K562 (cell line): ENCODE measurements around the gene CNGA3. TPM values are rescaled to one million over a fixed set of nuclear protein-coding genes. Genes with fewer than 3 reads are reported as not detected.

Source experiments
- ATAC-seq: fragments of 200-7000 bp; cut with Tn5 transposase; 3 replicates; pipeline ENCODE4 v1.9.1; 2020; ENCODE audit warnings: moderate library complexity
- BruUV-seq: library from RNA; stranded (reverse); fragments of 400-500 nt; replicated peaks from 2 replicates; lab custom pipeline; 2021; lab: Mats Ljungman, UMichigan
- CTCF ChIA-PET: fragments of 300-600 bp; formaldehyde crosslinking; extraction: SDS; loops from one replicate; lab custom pipeline; 2021; ENCODE audit warnings: low intra/inter-chr PET ratio; lab: Yijun Ruan, JAX
- POLR2A ChIA-PET: fragments of 300-600, 350-650 bp; sonication (Branson Sonifier 250); formaldehyde crosslinking; extraction: SDS; loops from one replicate; lab custom pipeline; 2021; ENCODE audit warnings: antibody characterized with exemption, inconsistent platforms; lab: Yijun Ruan, JAX
- DNase-seq, 4 experiments: peaks; one replicate each; pipeline versions ENCODE4 v3.0.0 to v3.0.0-alpha.2; 2011 to 2018; ENCODE audit warnings: low spot score in 3 of 4, mixed read lengths in 3 of 4; ENCODE audit errors: extremely low read depth in 1 of 4
- FAIRE-seq: peaks from 2 replicates; lab custom pipeline; 2011; peaks lifted over from hg19 to GRCh38; lab: Jason Lieb, UNC
- H2AFZ ChIP-seq: 2 replicates; pipeline ENCODE4 v1.6.0; 2011; ENCODE audit warnings: low read depth, low read length, control low read depth, inconsistent platforms
- H3K27ac ChIP-seq: fragments of 200-600 bp; 3 replicates; pipeline ENCODE4 v1.8.0; 2011; ENCODE audit warnings: low read depth, mild to moderate bottlenecking, control low read depth, inconsistent platforms, low read length, moderate library complexity, mixed read lengths; ENCODE audit errors: extremely low read depth
- H3K27me3 ChIP-seq, 2 experiments: fragments of 300-600 bp in 1 of 2; 2 replicates in 1 of 2; 3 replicates in 1 of 2; pipeline versions ENCODE4 v1.6.0 to v1.8.0; 2011; ENCODE audit warnings: inconsistent platforms in 2 of 2, low read length in 2 of 2, mild to moderate bottlenecking in 1 of 2, mixed read lengths in 1 of 2, moderate library complexity in 1 of 2; ENCODE audit not compliant: control insufficient read depth in 2 of 2, insufficient read depth in 2 of 2
- H3K36me3 ChIP-seq: fragments of 300-600 bp; 3 replicates; pipeline ENCODE4 v1.8.0; 2011; ENCODE audit warnings: mild to moderate bottlenecking, low read length, inconsistent platforms; ENCODE audit not compliant: control insufficient read depth, insufficient read depth
- H3K4me1 ChIP-seq, 2 experiments: fragments of 200-600 bp in 1 of 2; replicated peaks in 1 of 2; 2 replicates in 1 of 2; 3 replicates in 1 of 2; pipeline versions ENCODE4 v1.5.1 to v1.8.0; 2011; ENCODE audit warnings: inconsistent platforms in 2 of 2, low read length in 2 of 2, mild to moderate bottlenecking in 1 of 2, mixed read lengths in 1 of 2, moderate library complexity in 1 of 2; ENCODE audit not compliant: control insufficient read depth in 2 of 2, insufficient read depth in 2 of 2
- H3K4me2 ChIP-seq: 2 replicates; pipeline ENCODE4 v1.6.1; 2011; ENCODE audit warnings: low read length, control low read depth, inconsistent platforms, mixed read lengths; ENCODE audit not compliant: insufficient read depth
- H3K4me3 ChIP-seq: fragments of 200-600 bp; sonication (generic), shearing (Covaris generic); 2 replicates; pipeline ENCODE4 v1.5.1; 2016; ENCODE audit warnings: control low read depth, inconsistent platforms
- H3K79me2 ChIP-seq: fragments of 200-600 bp; 3 replicates; pipeline ENCODE4 v1.8.0; 2011; ENCODE audit warnings: low read length, inconsistent platforms; ENCODE audit not compliant: control insufficient read depth, insufficient read depth
- H3K9ac ChIP-seq, 2 experiments: 2 replicates each; pipeline versions ENCODE4 v1.6.0 to v1.6.1; 2011; ENCODE audit warnings: low read depth in 2 of 2, low read length in 2 of 2, control low read depth in 1 of 2, inconsistent platforms in 1 of 2, mild to moderate bottlenecking in 1 of 2, mixed read lengths in 1 of 2; ENCODE audit not compliant: insufficient read depth in 1 of 2
- H3K9me1 ChIP-seq: one replicate; pipeline ENCODE4 v1.6.0; 2011; ENCODE audit warnings: inconsistent platforms, mild to moderate bottlenecking, low read length, moderate library complexity; ENCODE audit not compliant: control insufficient read depth, insufficient read depth
- H3K9me3 ChIP-seq: replicated peaks from 2 replicates; pipeline ENCODE4 v1.5.1; 2011; ENCODE audit warnings: low read depth, low read length, inconsistent platforms; ENCODE audit not compliant: control insufficient read depth, insufficient read depth
- H4K20me1 ChIP-seq: replicated peaks from 2 replicates; pipeline ENCODE4 v1.6.1; 2011; ENCODE audit warnings: low read length, inconsistent platforms, mixed read lengths; ENCODE audit not compliant: control insufficient read depth, insufficient read depth
- CAMTA2 ChIP-seq: fragments of 250-450 bp; sonication (Bioruptor Pico); conservative IDR thresholded peaks from 2 replicates; pipeline ENCODE4 v1.5.1; 2022
- EHMT2 ChIP-seq: fragments of 450-650 bp; IDR thresholded peaks from 2 replicates; pipeline ENCODE4 v1.6.1; 2018; ENCODE audit warnings: antibody characterized with exemption
- FOSL1 ChIP-seq: fragments of 200-800 bp; sonication (Bioruptor generic); conservative IDR thresholded peaks from 2 replicates; pipeline ENCODE4 v1.6.1; 2016; ENCODE audit warnings: missing genetic modification characterization, missing compliant biosample characterization
- MCM3 ChIP-seq: fragments of 450-650 bp; IDR thresholded peaks from 2 replicates; pipeline ENCODE4 v1.6.1; 2016
- OTX1 ChIP-seq: fragments of 450-650 bp; formaldehyde crosslinking; IDR thresholded peaks from 2 replicates; pipeline ENCODE4 v1.4.0; 2022; ENCODE audit warnings: mild to moderate bottlenecking
- RB1 ChIP-seq: fragments of 450-650 bp; IDR thresholded peaks from 2 replicates; pipeline ENCODE4 v1.6.1; 2017; ENCODE audit warnings: low read depth, mild to moderate bottlenecking
- RBM22 ChIP-seq: fragments of 200-400 bp; formaldehyde crosslinking; IDR thresholded peaks from 2 replicates; pipeline ENCODE4 v1.6.1; 2018; ENCODE audit warnings: low read length, low read depth; ENCODE audit not compliant: poor library complexity, severe bottlenecking
- SFPQ ChIP-seq: fragments of 200-400 bp; formaldehyde crosslinking; IDR thresholded peaks from 2 replicates; pipeline ENCODE4 v1.6.1; 2017; ENCODE audit warnings: mild to moderate bottlenecking, low read depth, low read length, moderate library complexity
- ZFP30 ChIP-seq: fragments of 250-450 bp; sonication (Bioruptor Pico); IDR thresholded peaks from 2 replicates; pipeline ENCODE4 v1.8.0; 2022; ENCODE audit warnings: moderate library complexity, mild to moderate bottlenecking, inconsistent platforms, borderline replicate concordance
- ZKSCAN1 ChIP-seq: fragments of 150-350 bp; IDR thresholded peaks from 2 replicates; pipeline ENCODE4 v1.6.1; 2016; ENCODE audit warnings: low read depth, low read length
- ZNF217 ChIP-seq: sonication (generic); formaldehyde crosslinking; IDR thresholded peaks from 2 replicates; pipeline ENCODE4 v1.8.0; 2022; ENCODE audit warnings: mild to moderate bottlenecking, missing genetic modification reagents
- ZNF277 ChIP-seq: fragments of 250-450 bp; sonication (Bioruptor Pico); IDR thresholded peaks from 2 replicates; pipeline ENCODE4 v1.8.0; 2022; ENCODE audit warnings: inconsistent platforms, mild to moderate bottlenecking, moderate library complexity, borderline replicate concordance
- ZNF431 ChIP-seq: sonication (generic); formaldehyde crosslinking; IDR thresholded peaks from 2 replicates; pipeline ENCODE4 v1.8.0; 2022; ENCODE audit warnings: mild to moderate bottlenecking, missing genetic modification reagents
- ZNF586 ChIP-seq: fragments of 450-650 bp; formaldehyde crosslinking; conservative IDR thresholded peaks from 2 replicates; pipeline ENCODE4 v1.4.0; 2020; ENCODE audit warnings: mild to moderate bottlenecking, moderate library complexity
- whole genome bisulfite sequencing: fragments of 100-300 bp; shearing (Covaris generic); methylation state at CpG from one replicate; pipeline ENCODE4 v1.1.6; 2016; ENCODE audit warnings: low coverage, mixed read lengths; ENCODE audit not compliant: insufficient coverage; ENCODE audit errors: missing lambda C conversion rate; 5-methylcytosine and 5-hydroxymethylcytosine counted together
- in situ Hi-C: fragments of 300-500 bp; cut with MboI; formaldehyde crosslinking; loops from 4 replicates; pipeline ENCODE4 v1.15.0; 2018; ENCODE audit warnings: inconsistent platforms, mixed read lengths
- intact Hi-C: fragments of 100-400 bp; cut with micrococcal nuclease; formaldehyde crosslinking; loops from 2 replicates; pipeline ENCODE4 v1.14.2; 2022
- polyA plus RNA-seq, 8 experiments: library from polyadenylated mRNA; depleted of rRNA in 4 of 8; stranded (reverse) in 5 of 8; unstranded in 3 of 8; fragments of >200 nt; fragmentation: Nextera tagmentation in 2 of 8; fragmentation: Illumina TruSeq in 1 of 8; extraction: Ambion mirVana in 2 of 8; extraction: Trizol in 1 of 8; gene quantifications; 2 replicates each; pipeline versions ENCODE4 v1.2.1 to v1.2.3, GENCODE V29; 2011 to 2014; ENCODE audit warnings: inconsistent platforms in 1 of 8, missing spikeins in 1 of 8
- total RNA-seq, 7 experiments: library from RNA; depleted of rRNA in 6 of 7; stranded (reverse); fragments of >200 nt in 6 of 7; fragmentation: Illumina TruSeq in 2 of 7; extraction: Trizol in 2 of 7; gene quantifications; 2 replicates each; pipeline versions ENCODE4 v1.2.1 to v1.2.3, GENCODE V29; 2011 to 2021; ENCODE audit warnings: low replicate concordance in 1 of 7
- TF ChIP-seq, protein P1 (sequence below): IDR thresholded peaks from 3 replicates; pipeline ENCODE4 v1.6.1; 2011; ENCODE audit warnings: borderline replicate concordance, mild to moderate bottlenecking; ENCODE audit not compliant: insufficient read length, insufficient read depth
- TF ChIP-seq, protein P2 (sequence below), 3 experiments: fragments of 200-800 bp in 1 of 3; sonication (Bioruptor generic) in 1 of 3; sonication (generic) in 1 of 3; formaldehyde crosslinking in 1 of 3; IDR thresholded peaks; 2 replicates each; pipeline versions ENCODE4 v1.6.1 to v1.8.0; 2016 to 2022; ENCODE audit warnings: mild to moderate bottlenecking in 2 of 3, missing compliant biosample characterization in 2 of 3, missing genetic modification characterization in 2 of 3, missing genetic modification reagents in 1 of 3
- TF ChIP-seq, protein P3 (sequence below): sonication (generic); formaldehyde crosslinking; IDR thresholded peaks from 2 replicates; pipeline ENCODE4 v1.8.0; 2022; ENCODE audit warnings: mild to moderate bottlenecking, low read depth, missing genetic modification reagents

The CNGA3 gene
- total and polyA plus RNA-seq, 9 of the 15 experiments (the other 6 are each of a cell fraction or from before 2014, with no cell fraction given) = not detected

DNA sequence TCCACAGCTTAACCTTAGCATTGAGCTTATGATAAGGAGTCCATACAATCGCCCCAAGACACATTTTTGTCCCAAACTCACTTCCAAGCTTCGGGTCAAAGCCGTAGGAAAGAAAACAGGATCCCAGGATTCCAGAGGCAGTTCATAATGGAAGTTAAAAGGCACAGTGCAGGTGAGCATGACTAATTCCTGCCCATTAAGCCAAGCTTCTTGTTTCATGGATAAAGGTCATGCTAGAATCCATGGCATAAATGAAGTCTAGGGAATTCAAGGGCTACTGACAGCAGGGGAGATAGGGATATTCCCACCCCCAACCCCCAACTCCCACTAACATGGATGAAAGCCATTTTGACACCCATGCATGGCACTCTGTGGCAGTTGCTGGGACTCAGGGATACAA lies 88.2 kb downstream of the CNGA3 start:
- Histone ChIP-seq H3K79me2 (no peaks in the 10 kb centered on the region), H3K36me3 (no peaks in the 10 kb centered on the region), H2AFZ (no peak overlapping the region), H3K4me2 (no peak overlapping the region), H3K9ac (no peak overlapping the region)
- POLR2A ChIA-PET = interaction anchor here (0.6 kb wide), 1 partner anchor 15 kb away, joined by 4 read pairs; no protein-coding TSS in a partner anchor
- no peak for ATAC-seq
- CTCF ChIA-PET = no interaction called here
- TF ChIP-seq SFPQ (no peak), ZNF277 (CRISPR knock-in tag) (no peak), EHMT2 (no peak), ZNF586 (no peak), MCM3 (no peak), ZFP30 (no peak), RB1 (no peak), RBM22 (no peak), ZNF217 (CRISPR knock-in tag) (no peak), FOSL1 (tag) (no peak), ZKSCAN1 (no peak), ZNF431 (no peak), OTX1 (CRISPR knock-in tag) (no peak), CAMTA2 (CRISPR knock-in tag) (no peak)
- TF ChIP-seq, protein P1, sequence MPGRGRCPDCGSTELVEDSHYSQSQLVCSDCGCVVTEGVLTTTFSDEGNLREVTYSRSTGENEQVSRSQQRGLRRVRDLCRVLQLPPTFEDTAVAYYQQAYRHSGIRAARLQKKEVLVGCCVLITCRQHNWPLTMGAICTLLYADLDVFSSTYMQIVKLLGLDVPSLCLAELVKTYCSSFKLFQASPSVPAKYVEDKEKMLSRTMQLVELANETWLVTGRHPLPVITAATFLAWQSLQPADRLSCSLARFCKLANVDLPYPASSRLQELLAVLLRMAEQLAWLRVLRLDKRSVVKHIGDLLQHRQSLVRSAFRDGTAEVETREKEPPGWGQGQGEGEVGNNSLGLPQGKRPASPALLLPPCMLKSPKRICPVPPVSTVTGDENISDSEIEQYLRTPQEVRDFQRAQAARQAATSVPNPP = no peak
- TF ChIP-seq, protein P2, sequence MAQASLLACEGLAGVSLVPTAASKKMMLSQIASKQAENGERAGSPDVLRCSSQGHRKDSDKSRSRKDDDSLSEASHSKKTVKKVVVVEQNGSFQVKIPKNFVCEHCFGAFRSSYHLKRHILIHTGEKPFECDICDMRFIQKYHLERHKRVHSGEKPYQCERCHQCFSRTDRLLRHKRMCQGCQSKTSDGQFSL (CRISPR knock-in tag; IDR thresholded peaks at IDR 0.05) = no peak
- TF ChIP-seq, protein P2 (tag; IDR thresholded peaks at IDR 0.05) = no peak
- TF ChIP-seq, protein P3, sequence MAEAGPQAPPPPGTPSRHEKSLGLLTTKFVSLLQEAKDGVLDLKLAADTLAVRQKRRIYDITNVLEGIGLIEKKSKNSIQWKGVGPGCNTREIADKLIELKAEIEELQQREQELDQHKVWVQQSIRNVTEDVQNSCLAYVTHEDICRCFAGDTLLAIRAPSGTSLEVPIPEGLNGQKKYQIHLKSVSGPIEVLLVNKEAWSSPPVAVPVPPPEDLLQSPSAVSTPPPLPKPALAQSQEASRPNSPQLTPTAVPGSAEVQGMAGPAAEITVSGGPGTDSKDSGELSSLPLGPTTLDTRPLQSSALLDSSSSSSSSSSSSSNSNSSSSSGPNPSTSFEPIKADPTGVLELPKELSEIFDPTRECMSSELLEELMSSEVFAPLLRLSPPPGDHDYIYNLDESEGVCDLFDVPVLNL (CRISPR knock-in tag) = no peak
- TF ChIP-seq, all 486 proteins: peak for 0
- FAIRE-seq = no peak
- Histone ChIP-seq H3K9me1 (no peaks in the 10 kb centered on the region), H3K9me3 (peaks cover 3% of the 10 kb centered on the region), H3K4me1 (no peaks in the 10 kb centered on the region; a peak in 1 of 5 replicates), H4K20me1 (no peaks in the 10 kb centered on the region), H3K27me3 (no peaks in the 10 kb centered on the region), H3K4me3 (no peak overlapping the region), H3K27ac (no peak overlapping the region)
- WGBS = 0% methylated on average over 3 of the region's 3 CpGs
- intact Hi-C loops = no loop called here
- DNase-seq = no peak
- no TSS peak for BruUV-seq
- in situ Hi-C loops = no loop called here
